G401 (cell line): ENCODE measurements around the gene ZNF436. TPM values are rescaled to one million over a fixed set of nuclear protein-coding genes. Genes with fewer than 3 reads are reported as not detected.
"Not testable (repeated sequence)": the region's sequence is repeated elsewhere in the genome, so short reads cannot be mapped to it uniquely, and the experiment has no call there.

Experiments used
- DNase-seq: peaks from one replicate; pipeline ENCODE4 v3.0.0-alpha.2; 2015; ENCODE audit warnings: low spot score
- in situ Hi-C: cut with HindIII; loops from 2 replicates; pipeline ENCODE4 v1.10.0; 2016; ENCODE audit warnings: low sequenced_read_pairs, mixed read lengths
- total RNA-seq: library from RNA; depleted of rRNA; stranded (reverse); fragments of >200 nt; shearing (Covaris generic); gene quantifications from 2 replicates; pipeline ENCODE4 v1.2.3, GENCODE V29; 2014

The ZNF436 gene
- total RNA-seq, 1 experiment from 2014 or later: 17.6 TPM

DNA sequence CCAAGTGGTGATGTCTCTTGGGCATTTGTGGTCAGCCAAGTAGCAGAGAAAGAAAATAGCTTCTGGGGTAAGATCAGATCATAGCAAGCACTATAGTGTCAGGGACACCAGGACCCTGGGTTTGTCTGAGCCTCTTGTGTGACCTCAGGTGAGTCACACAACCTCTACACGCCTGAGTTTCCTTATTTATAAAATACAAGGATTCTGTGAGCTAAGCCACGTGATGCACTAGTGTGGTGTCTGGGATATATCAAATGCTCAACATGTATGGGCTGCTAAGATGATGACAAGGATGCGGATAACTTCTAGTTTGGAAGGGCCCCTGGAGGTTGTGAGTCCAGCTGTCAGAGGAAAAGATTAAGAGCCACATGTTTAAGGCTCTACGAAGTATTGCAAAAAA is 24.5 kb upstream of the ZNF436 start:
- DNase-seq: no peak
- in situ Hi-C loops: no loop called here

DNA sequence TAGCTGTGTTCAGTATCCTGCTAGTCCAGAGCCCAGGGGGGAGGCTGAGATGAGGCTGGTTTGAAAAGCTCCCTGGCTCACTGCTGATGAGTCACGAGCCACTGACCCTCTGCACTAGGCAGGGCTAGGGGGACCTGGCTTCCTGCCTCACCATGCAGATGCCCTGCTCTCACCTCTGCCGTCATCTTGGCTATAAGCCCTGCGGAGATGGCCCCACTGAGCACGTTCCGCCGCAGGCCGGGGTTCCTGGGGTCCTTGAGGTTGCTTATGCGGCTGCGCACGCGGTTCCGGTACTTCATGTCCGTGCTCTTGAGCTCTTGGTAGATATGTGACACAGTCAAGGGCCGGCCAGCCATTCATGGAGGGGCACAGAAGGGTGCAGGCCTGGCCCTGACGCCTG is 24.1 kb upstream of the ZNF436 start:
- DNase-seq: no peak

DNA sequence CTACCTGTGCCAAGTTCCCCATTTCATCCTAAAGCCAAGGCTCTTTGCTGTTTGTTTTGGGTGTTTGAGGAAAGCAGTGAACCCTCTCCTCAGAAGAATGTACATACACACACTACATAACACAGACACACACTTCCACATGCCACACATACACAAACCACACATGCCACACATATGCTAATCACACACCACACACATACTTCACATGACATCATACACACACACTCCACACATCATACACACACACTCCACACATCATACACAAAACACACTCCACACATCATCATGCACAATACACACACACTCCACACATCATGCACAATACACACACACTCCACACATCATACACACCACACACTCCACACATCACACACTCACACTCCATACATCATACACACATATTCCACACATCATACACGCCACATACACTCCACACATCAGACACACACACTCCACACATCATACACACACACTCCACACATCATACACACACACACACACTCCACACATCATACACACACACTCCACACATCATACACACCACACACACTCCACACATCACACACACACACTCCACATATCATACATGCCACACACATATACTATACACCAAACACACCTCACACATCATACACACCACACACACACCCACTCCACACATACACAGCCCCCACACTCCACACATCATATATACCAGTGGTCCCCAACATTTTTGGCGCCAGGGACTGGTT is 22.7 kb upstream of the ZNF436 start:
- in situ Hi-C loops: no loop called here
- DNase-seq: no peak

More for the DNA sequence above, 24.1 kb upstream of the ZNF436 start:
- in situ Hi-C loops: no loop called here

DNA sequence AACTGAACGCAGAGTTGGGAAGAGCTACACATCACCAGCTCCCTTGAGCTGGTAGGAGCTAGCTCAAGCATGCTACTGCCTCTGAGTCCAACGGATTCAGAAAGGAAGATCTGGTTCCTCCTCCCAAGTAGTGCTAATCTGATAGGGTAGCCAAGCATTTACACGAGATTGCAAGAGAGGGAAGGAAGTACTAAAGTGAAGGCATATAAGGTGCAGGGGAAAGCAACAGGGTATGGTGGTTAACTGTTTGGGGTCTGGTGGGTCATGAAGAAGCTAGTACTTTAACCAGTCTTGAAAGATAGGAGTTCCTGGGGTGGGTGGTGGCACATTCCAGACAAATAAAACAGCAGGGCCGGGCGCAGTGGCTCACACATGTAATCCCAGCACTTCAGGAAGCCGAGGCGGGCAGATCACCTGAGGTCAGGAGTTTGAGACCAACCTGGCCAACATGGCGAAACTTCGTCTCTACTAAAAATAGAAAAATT is 20.2 kb upstream of the ZNF436 start:
- no peak for DNase-seq
- in situ Hi-C loops: no loop called here

DNA sequence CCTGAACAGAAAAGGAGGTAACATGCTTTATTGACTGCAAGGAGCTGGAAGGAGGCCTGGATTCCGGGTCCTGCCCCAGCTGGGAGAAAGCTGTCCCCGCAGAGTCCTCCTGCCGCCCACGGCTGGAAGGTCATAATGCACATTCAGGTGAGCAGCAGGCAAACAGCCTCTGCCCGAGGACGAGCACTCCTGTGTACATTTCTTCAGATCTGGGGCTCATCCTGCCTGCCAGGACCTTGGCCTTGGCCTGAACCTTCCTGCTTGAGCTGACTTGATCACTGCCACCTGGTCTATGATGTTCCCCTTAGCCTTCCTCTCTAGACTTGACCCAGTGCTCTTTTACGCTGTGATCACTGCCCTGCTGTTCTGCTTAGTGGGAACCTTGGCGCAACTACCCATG is 17.9 kb upstream of the ZNF436 start:
- no peak for DNase-seq
- in situ Hi-C loops: no loop called here

DNA sequence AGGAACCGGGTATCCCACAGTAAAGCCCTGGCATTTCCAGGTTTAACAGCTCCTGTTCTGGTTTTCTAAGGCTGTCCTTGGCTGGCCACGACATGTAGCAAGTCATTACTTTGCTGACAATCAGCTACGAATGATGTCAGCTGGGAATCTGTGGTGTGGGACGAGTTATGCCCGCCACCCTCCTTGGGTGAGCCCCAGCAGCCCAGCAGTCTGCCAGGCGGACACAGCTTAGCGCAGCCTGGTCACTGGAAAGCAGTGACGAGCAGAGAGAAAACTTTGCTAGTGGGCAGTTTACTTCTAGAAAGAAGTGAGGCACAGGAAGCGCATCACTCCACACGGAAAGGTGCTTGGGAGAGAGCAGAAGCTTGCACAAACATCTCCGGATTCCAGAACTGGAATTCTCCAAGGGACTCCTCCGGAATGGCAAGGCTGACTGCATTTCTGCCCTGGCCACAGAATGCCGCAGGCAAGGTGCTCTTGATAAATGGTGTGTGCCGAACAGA is 15.5 kb upstream of the ZNF436 start:
- in situ Hi-C loops: no loop called here
- no peak for DNase-seq

DNA sequence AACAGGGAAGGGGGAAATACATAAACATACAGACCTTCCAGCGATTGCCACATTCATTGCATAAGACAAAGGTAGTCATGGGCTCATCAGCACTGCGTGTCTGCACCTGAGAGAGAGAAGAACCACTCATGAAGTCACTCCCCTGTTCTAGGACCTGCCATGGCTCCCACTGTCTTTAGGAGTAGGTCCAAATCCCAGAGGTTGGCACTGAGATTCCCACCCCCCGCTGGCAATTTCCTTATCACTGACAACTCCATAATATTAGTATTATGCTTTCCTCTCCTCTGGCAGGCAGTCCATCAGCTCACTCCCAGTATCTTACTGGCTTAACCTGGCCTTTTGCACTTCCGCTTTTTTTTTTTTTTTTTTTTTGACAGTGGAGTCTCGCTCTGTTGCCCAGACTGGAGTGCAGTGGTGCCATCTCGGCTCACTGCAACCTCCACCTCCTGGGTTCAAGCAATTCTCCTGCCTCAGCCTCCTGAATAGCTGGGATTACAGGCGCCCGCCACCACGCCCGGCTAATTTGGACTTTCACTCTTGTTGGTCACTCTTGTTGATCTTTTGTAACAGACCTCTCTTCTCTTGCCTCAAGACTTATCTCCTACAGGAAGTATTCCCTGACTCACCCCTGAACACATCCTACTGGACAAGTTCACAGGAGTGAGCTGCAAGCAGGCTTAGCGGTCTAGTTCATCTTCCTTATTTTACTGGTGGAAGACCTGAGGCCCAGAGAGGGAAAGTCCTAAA is 14.8 kb upstream of the ZNF436 start:
- in situ Hi-C loops: no loop called here
- DNase-seq: no peak

DNA sequence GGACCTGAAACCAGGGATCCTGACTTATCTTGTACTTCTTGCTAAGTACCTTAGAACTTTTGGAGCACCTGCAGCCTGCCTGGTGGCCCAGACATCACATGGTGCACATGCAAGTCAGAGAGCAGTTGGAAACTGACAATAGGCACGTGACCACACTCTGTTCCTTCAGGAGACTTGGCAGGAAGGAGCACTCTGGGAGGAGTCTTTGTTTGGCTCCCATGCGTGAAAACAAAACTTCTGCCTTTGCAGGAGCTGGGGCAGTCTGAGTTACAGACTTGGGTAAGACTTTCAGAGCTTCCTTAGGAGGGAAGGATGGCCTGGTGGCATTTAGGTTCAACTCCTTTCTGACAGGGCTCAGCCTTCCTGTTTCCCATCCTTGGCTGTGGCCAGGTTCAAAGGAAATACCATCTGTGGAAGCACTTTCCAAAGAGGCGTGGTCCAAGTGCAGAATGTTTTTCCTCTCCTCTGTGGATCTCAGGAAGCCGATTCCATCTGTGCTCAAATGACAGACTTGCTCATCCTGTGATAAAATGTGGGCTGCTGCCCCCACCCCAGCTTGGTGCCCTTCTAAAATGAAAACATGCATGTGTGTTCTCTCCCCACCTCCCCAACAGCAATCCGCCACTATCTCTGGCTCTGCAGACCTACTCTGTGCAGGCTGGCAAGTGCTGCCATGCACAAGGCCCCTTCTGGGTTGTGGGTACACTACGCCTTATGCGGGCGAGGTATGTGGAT is 14.1 kb upstream of the ZNF436 start:
- no peak for DNase-seq
- in situ Hi-C loops: no loop called here

DNA sequence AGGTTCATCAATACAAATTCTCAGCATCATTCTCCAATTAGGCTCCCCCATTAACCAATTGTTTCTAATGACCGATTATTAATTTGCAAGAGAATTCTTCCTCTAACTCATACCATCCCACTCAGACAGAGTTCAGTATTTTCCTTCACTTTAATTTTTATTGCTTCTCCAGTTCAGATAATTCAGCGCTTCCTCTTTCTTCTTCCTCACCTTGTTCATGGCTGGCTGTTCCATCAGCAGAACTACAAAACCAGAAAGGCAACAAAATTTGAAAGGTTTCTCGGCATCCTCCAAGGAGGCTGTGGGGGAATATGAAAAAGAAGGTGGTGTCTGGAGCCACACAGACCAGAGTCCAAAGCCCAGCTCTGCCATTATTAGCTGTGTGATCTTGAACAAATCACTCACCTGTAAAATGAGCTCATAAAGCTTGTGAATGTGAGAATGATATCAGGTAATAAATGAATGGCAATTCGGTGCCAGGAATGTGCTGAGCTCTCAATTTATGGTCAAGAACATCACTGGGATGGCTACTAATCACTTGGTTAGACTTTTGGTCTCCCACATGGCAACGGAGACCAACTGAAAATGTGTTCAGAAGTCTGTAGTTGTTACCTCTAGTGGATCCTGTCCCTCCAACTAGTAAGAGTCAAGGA is 11.7 kb upstream of the ZNF436 start:
- no peak for DNase-seq
- in situ Hi-C loops: no loop called here

DNA sequence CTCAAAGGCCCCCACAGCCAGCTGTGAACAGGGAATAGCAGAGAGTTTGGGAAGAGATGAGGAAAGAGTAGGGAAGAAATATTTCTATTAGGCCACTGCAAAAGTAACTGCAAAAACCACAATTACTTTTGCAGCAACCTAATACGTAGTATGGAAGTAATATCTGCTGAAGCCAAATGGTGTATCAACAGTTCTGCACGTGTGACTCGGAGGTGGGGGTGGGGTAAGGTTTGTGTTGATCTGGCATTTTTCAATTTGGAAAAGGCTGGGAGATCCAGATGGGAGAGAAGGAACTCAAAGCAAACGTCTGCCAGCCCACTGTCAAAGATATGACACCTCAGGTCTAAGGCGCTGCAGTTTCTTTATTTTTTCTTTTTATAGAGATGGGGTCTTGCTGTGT is 11.1 kb upstream of the ZNF436 start:
- DNase-seq: no peak
- in situ Hi-C loops: no loop called here

DNA sequence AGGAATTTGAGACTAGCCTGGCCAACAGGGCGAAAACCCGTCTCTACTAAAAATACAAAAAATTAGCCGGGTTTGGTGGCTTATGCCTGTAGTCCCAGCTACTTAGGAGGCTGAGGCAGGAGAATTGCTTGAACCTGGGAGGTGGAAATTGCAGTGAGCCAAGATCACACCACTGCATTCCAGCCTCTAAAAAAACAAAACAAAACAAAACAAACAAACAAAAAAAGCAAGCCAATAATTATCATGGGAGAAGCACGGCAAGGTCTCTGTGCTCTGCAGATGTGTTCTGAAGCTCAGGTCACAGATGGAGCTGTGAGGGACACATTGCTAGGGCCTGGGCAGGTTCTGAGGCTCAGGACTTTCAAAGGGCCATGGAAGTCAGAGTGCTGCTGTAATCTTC is 10.6 kb upstream of the ZNF436 start:
- DNase-seq, in situ Hi-C loops: not testable (repeated sequence)

DNA sequence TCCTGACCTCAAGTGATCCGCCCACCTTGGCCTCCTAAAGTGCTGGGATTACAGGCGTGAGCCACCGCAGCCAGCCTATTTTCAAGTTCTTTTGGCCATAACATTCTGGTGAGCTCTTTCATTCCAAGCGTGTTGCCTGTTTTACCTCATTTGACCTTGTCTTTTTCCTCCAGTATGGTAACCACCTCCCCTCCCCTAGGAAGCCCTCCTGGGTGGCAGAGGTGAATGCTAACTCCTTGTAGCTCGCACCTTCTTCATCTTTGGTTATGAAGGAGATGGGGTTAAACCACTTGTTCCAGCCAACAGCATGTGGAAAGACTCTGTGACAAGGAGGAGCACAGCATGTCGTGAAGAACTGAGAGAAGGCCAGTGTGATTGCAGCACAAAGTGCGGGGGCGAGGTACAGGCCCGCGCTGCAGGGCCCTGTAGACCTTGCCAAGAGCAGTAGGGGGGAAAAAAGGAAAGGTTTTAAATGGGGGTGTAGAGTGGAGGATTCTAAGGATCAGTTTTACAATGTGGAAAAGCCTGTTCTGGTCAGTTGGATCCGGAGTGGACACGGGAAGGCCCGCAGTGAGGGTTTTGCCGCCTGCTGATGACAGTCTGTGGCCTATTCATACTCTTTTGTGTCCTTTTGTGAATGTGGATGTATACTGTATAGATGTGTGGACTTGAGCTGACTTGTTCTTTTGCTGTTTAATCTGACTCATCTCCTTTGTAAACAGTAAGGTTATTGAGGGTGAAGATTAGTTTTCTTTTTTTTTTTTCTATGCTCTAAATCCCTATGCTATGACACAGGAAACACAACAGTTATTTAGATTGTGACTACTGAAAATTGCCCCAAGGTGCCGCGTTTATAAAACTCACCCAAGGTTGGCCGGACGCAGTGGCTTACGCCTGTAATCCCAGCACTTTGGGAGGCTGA is 7.5 kb upstream of the ZNF436 start:
- in situ Hi-C loops: no loop called here
- peak; percentile 65 for DNase-seq

DNA sequence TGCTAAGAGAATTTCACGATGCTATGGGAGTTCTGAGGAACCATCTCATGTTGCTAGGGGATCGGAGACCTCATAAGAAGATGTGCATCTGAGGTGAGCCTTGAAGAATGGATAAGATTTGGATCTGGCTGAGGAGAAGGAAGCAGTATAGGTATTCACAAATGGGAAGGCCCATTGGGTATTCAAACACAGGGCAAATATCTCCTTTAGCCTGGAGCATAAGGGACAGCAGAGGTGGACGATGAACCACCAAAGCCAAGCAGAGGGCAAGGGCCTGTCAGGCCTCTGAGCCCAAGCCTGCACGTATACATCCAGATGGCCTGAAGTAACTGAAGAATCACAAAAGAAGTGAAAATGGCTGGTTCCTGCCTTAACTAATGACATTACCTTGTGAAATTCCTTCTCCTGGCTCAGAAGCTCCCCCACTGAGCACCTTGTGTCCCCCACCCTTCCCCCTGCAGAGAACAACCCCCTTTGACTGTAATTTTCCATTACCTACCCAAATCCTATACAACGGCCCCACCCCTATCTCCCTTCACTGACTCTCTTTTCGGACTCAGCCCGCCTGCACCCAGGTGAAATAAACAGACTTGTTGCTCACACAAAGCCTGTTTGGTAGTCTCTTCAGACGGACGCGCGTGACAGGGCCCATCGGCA is 4.6 kb upstream of the ZNF436 start:
- DNase-seq, in situ Hi-C loops: not testable (repeated sequence)

DNA sequence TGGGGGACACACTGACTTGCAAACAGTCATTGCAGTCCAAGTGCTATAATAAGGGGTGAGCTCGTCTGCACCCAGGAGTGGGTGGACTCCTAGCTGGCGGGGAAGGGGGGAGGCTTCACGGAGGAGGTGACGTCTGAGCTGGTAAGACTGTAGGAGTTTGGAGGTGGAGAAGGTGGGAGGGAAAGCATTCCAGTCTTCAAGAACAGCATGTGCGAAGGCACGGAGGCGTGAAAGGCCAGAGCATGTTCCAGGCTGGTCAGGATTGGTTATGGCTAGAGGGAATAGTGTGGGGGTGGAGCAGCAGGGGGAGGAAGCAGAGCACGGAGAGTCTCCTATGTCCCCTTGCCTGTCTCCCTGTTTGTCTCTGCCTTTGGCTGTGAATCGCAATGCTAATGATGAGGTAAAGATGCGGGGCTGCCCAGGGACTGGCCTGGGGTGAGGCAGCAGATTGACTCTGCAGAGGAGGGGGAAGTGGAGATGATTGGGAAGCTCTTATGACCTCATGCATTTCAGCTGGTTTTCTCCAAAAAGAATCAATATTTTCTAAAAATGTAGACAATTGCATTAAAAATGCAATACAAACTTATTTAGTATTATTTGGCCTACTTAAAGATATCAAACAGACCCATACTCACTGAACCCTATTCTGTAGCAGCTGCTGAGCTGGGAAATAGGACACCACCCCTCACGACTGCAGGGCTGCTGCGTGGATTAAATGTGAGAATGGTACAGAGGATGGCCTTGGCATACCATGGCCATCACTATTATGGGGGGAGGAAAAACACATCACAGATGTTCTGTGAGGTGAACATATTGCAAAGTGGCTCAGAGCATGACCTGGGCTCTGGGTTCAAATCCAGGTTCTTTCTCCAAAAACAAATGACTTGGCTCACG is 2.6 kb upstream of the ZNF436 start:
- DNase-seq: no peak

DNA sequence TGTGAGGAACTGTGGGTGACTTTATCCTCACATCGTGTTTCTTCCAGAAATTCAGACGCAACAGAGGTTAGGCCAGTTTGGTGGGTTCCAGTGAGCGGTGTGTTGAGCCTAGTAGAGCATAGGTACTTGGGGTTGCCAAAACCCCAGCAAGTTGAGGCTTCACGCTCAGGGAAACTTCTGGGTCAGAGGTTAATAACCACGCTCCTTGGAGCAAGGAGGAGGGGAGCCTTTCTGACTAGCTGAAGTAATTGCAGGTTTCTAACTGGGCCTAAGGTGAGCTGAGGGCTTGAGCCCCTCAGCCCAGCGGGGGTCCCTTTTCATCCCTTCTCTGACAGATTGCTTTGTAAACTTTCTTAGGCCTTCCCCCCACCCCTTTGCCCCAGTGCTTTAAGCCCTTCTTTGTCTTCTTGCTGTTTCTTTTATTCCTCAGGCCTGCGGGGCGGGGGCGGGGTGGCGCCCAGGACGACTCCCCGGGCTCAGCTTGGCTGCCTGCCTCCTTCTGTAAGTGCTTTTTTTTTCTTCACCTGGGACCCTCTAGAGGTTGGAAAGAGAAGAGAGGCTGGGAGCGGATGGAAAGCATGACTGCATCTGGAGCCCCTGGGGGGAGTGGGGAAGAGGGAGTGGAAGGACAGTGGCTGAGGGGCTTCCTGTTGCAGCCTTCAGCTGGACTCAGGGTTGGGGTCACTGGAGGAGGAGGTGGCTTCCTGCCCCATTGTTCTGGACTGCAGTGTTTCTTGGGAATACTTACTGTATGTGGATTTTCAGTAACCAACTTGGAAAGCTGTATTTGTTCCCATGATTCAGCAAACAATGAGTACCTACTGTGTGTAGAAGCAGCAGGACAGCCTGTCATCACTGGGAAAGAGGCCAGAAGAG is 1.3 kb upstream of the ZNF436 start:
- DNase-seq: no peak

More for the DNA sequence above, 2.6 kb upstream of the ZNF436 start:
- in situ Hi-C loops: no loop called here

DNA sequence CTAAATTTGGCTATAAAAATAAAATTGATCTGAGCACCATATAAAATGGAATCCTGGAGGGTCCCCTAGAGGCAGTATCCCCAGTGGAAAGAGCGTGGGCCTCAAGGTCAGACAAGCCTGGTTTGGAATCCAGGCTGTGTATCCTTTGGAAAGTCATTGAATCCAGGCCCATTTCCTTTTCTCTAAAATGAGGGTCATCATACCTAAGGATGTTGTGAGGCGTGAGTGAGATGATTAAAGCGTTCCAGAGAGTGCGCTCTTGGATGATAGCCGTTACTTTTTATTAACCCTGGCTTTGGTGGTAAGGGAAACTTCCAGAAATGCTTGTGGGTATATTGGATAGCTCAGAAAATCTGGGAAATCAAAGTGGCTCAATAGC is 683 bp upstream of the ZNF436 start:
- in situ Hi-C loops: no loop called here
- no peak for DNase-seq

More for the DNA sequence above, 1.3 kb upstream of the ZNF436 start:
- in situ Hi-C loops: no loop called here
